ENCODE data around the gene NOL3.
"Not testable (repeated sequence)": the region's sequence is repeated elsewhere in the genome, so short reads cannot be mapped to it uniquely, and the experiment has no call there.

NOL3 gene

GRCh38 chr16:67170168-67170948, at the start of gene NOL3:
Gene NOL3 (plus strand): TSS chr16:67170538.
- TF ChIP-seq CTCF (conservative IDR thresholded peaks at IDR 0.05) = no peak

GRCh38 chr16:67122799-67123198, 47.5 kb upstream of the NOL3 start:
- not testable (repeated sequence) for H3K27ac ChIP-seq

More at GRCh38 chr16:67170168-67170948, at the start of gene NOL3:
- H3K27ac ChIP-seq = no peak within 1 kb of the TSS

- no peak overlapping the region for H3K27ac ChIP-seq
- TF ChIP-seq CTCF (conservative IDR thresholded peaks at IDR 0.05) = no peak
These were observed 41.9 kb upstream of the NOL3 start for GRCh38 chr16:67128417-67128816.

GRCh38 chr16:67128887-67129286, 41.5 kb upstream of the NOL3 start:
- TF ChIP-seq CTCF (conservative IDR thresholded peaks at IDR 0.05) = no peak
- no peak overlapping the region for H3K27ac ChIP-seq

- H3K27ac ChIP-seq = no peak overlapping the region
- no peak for TF ChIP-seq CTCF (conservative IDR thresholded peaks at IDR 0.05)
These were observed 40.9 kb upstream of the NOL3 start for GRCh38 chr16:67129422-67129821.

GRCh38 chr16:67137605-67138004, 32.7 kb upstream of the NOL3 start:
- TF ChIP-seq CTCF (conservative IDR thresholded peaks at IDR 0.05) = no peak
- no peak overlapping the region for H3K27ac ChIP-seq

- no peak overlapping the region for H3K27ac ChIP-seq
- no peak for TF ChIP-seq CTCF (conservative IDR thresholded peaks at IDR 0.05)
These were observed 28.9 kb upstream of the NOL3 start for GRCh38 chr16:67141391-67141790.

GRCh38 chr16:67142342-67142741, 28.0 kb upstream of the NOL3 start:
- no peak for TF ChIP-seq CTCF (conservative IDR thresholded peaks at IDR 0.05)
- H3K27ac ChIP-seq = no peak overlapping the region
